Pulmonary artery endothelial cell (primary cell): ENCODE results near the gene OPTN. TPM values are rescaled to one million over a fixed set of nuclear protein-coding genes. Genes with fewer than 3 reads are reported as not detected.
"Not testable (repeated sequence)": the region's sequence is repeated elsewhere in the genome, so short reads cannot be mapped to it uniquely, and the experiment has no call there.

Experiments
- DNase-seq: peaks from one replicate; pipeline ENCODE4 v3.0.0-alpha.2; 2011; ENCODE audit warnings: low read depth, low spot score
- total RNA-seq: library from RNA; depleted of rRNA; stranded (reverse); fragments of >200 nt; gene quantifications from 2 replicates; pipeline ENCODE4 v1.2.3, GENCODE V29; 2014

The OPTN gene
- total RNA-seq, 1 donor from 2014 or later = 59.9 TPM

DNA sequence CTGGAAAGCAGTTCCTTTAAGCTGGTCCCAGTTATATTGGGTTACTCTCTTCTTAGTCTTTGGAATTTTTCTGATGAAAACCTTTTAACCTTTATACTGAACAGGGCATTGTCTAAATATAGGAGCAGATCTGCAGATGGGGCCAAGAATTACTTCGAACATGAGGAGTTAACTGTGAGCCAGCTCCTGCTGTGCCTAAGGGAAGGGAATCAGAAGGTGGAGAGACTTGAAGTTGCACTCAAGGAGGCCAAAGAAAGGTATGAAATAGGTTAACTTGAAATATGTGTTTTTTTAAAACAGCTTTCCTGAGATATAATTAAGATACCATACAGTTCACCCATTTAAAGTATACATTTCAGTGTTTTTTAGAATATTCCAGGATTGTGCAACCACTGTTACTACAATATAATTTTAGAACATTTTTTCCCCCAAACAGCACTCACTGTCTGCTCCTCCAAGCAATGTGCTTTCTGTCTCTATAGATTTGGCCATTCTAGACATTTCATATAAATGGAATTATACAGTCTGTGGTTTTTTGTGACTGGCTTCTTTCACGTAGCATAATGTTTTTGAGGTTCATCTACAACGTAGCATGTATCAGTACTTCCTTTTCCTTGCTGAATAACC is 18.9 kb downstream of the OPTN start:
- DNase-seq = no peak

GRCh38 chr10:13120786-13121499 is 21.0 kb downstream of the OPTN start:
- DNase-seq = no peak

DNA sequence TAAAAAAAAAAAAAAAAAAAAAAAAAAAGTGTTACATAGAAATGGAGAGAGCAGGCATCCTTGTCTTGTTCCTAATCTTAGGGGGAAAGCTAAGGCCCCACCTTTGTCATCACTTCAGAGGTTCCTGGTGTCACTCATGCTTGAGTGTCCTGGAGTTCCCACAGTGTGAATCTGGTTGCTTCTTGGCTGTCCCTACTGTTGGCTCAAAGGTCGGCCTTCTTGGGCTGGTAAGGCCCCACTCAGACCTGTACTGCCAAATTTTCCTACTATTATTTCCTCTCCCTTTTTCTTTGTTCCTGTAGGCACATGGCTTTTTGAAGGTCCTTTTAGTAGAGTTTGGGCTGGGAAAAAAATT is 21.5 kb downstream of the OPTN start:
- DNase-seq = no peak

DNA sequence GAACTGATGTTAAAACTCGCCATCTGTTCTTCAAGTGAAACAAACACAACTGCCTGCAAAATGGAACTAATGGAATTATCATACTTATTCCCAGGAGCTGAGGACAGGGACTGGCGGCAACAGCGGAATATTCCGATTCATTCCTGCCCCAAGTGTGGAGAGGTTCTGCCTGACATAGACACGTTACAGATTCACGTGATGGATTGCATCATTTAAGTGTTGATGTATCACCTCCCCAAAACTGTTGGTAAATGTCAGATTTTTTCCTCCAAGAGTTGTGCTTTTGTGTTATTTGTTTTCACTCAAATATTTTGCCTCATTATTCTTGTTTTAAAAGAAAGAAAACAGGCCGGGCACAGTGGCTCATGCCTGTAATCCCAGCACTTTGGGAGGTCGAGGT is 36.7 kb downstream of the OPTN start:
- no peak for DNase-seq

GRCh38 chr10:13139150-13139549 is 39.2 kb downstream of the OPTN start:
- DNase-seq = no peak

- no peak for DNase-seq
Measured at GRCh38 chr10:13139676-13140075, 39.7 kb downstream of the OPTN start.

GRCh38 chr10:13140627-13141190 is 40.7 kb downstream of the OPTN start:
- no peak for DNase-seq

- no peak for DNase-seq
Measured at GRCh38 chr10:13143766-13144165, 43.8 kb downstream of the OPTN start.

DNA sequence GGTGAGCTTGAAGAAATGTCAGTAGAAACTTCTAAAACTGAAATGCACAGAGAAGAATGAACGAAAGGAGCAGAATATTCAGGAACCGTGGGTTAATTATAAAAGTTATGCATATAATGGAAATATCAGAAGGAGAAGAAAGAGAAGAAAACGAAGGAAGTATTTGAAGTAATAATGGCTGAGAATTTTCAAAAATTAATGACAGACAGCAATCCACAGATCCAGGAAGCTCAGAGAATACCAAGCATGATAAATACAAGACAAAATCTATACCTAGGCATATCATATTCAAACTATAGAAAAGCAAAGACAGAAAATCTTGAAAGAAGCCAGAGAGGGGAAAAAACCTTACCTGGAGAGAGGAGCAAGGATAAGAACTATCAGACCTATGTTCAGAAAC is 44.9 kb downstream of the OPTN start:
- no peak for DNase-seq

DNA sequence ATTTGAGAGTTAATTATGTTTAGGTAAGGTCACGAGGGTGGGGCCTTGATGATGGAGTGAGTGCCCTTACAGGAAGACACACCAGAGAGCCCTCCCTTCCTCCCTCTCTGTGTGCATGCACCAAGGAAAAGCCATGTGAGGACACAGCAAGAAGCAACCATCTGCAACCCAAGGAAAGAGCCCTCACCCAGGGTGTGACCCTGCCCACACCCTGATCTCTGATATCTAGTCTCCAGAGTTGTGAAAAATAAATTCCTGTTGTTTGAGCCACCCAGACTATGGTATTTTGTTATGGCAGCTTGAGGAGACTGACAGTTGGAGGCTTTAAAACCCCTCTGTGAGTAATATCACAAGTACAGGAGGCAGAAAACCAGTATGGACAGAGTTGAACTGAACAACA is 46.4 kb downstream of the OPTN start:
- no peak for DNase-seq

GRCh38 chr10:13147161-13147560 is 47.2 kb downstream of the OPTN start:
- no peak for DNase-seq

- no peak for DNase-seq
Measured at GRCh38 chr10:13152296-13152695, 52.3 kb downstream of the OPTN start.

GRCh38 chr10:13155860-13156259 is 55.9 kb downstream of the OPTN start:
- DNase-seq = not testable (repeated sequence)

DNA sequence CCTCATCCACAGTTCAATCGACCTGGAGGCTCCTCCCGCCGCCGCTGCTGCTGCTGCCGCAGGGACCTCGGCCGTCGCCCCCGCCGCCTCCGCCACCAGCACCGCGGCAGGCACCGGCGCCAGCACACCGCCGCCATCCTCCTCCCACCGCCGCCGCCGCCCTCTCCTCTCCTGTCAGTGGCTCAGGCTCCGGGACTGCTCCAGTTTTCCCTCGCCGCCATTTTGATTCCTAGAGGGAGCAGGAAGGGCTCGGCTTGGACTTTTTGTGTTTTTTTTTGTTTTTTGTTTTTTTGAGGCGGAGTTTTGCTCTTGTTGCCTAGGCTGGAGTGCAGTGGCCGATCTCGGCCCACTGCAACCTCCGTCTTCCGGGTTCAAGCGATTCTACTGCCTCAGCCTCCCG is 58.4 kb downstream of the OPTN start:
- no peak for DNase-seq

GRCh38 chr10:13160934-13161856 is 61.2 kb downstream of the OPTN start, which contains the start of gene MCM10:
Gene MCM10, plus strand, starts transcription at chr10:13161558. Its CDS starts 2,645 bp downstream, at chr10:13164203.
- peak; percentile 99 for DNase-seq

- no peak for DNase-seq
Measured at GRCh38 chr10:13161857-13162271, 61.9 kb downstream of the OPTN start.

DNA sequence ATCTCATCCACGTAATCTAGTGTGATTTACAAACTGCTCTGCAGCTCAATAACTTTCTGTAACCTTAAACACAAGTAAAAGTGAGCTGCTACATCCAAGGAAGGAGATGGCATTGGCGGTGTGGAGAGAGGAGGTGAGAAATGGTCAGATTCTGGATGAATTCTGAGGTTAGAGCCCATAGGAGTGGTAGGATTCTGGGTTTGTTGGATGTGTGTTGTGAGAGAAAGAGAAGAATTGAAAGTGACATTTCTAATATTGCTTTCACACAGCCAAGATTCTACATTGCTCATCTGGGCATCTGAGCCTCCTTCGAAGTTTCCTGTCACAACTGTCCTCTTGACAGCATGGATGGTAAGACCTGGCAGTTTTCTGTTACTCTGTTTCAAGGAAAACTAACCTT is 63.9 kb downstream of the OPTN start:
- no peak for DNase-seq

- DNase-seq = no peak
Measured at GRCh38 chr10:13165177-13165576, 65.2 kb downstream of the OPTN start.

GRCh38 chr10:13167568-13167967 is 67.6 kb downstream of the OPTN start:
- no peak for DNase-seq

- DNase-seq = no peak
Measured at GRCh38 chr10:13168781-13169180, 68.8 kb downstream of the OPTN start.

DNA sequence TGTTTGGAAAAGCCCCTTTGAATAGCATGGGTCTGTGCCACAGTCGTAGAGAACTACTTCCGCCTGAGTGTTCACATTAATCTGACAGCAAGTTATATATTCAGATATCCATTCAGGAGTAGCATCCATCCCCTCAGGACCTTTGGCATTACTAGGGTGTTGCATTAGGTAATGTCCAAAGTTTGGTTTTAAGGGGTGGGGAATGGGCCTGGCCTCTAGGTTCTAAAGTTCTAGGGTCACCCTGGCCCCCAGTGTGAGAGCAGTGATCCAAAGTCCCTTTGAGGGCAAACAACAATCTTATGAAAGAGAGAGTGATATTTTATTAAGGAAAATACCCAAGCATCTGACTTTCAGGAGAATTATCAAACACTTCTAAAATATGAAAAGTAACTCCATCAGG is 73.7 kb downstream of the OPTN start:
- DNase-seq = no peak

DNA sequence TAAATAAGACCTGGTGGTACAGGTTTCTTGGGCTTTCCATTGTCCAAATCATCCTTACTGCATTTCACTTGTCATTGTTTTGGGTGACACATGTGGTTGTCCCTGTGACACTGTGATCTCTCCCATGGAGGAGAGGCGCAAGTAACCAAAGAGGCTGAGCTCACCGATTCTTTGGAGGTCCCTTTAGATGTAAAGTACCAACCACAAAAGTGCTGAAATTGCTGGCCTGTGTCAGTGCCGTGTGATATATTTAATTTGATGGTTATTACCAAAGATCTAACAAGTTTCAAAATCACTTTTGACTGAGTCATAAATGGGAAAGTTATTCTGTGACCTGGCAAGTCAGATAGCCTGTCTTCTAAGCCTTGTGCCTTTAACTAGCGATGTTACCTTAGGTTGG is 80.8 kb downstream of the OPTN start:
- DNase-seq = no peak
